NOMO-1 treated with DMSO at 0.1 percent for 48 hours (cell line): ENCODE results near the gene IPO4.

ENCODE experiments used
- DNase-seq: peaks from one replicate; lab custom pipeline; 2025; ENCODE audit not compliant: unreplicated experiment; lab: John Stamatoyannopoulos, UW

IPO4 gene

DNA sequence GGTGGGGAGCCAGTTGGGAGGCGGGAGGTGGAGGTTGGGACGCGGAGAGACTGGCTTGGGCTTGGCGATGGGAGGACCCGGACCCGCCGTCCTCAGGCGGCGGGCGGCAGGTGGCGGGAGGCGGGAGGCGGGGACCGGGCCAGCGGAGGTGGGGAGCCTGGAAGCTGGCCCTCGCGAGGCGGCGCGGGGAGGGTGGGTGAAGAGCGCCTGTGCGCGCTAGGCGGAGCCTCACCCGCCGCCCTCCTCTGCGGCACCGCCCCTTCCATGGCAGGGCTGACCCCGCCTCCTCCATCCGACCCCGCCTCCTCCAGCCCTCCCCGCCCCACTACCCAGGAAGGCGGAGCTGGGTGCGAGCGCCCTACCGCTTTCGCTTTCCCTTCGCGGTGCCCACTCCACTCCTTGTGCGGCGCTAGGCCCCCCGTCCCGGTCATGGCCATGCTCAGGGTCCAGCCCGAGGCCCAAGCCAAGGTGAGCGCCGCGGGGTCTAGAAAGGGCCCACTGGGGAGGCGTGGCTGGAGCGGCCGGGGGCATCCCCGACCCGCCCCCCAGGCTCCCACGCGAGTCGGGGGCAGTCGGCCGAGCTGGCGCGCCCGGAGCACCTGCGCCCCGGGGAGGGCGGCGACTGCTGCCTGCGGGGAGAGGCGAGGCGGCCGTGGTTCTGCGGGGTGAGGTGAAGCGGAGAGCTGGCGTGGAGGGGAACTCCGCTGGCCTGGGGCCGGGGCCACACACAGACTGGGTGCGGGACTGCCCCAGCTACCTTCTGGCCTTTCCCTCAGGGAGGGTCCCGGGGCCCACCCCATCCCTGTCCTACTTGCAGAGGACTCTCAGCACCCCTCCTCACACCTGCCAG, 52.6 kb downstream of the IPO4 start, which contains the start of gene PSME1:
Gene PSME1 (plus strand): TSS at position 361 of the 850 bp plus-strand sequence. CDS start 69 bp downstream, at position 430.
- peak; percentile 87 for DNase-seq

DNA sequence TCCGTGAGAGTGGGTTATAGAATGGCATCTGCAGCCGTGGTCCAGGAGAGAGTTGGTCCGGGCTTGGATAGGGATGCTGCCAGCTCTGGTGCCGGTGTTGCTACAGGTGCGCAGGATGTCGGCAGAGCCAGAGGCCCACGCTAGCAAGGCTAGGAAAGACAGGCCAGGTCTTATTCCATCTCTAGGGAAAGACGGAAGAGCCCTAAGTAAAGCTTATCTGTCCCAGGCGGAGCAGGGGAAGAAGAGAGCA, 53.1 kb downstream of the IPO4 start:
- DNase-seq: no peak

GRCh38 chr14:24133735-24134134, 54.9 kb downstream of the IPO4 start:
- no peak for DNase-seq

DNA sequence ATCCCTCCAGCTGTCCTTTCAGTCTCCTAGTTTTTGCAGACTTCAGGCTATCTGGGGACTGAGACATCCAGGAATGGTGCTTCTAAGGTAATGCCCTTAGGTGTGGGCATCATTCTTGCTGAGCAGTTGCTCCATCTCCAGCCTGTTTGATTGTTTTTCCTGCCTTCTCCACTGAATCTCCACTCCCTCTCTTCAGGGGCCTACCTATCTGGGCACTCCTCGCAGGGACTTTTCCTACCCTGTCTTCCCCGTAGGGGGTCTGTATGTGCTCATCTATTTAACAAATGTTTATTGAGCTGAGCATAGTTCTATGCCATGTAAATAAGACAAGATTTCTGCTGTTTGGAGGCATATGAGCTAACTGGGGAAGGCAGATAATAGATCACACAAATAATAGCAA, 55.6 kb downstream of the IPO4 start:
- no peak for DNase-seq

- no peak for DNase-seq
Measured at GRCh38 chr14:24132061-24132685, 56.4 kb downstream of the IPO4 start.

DNA sequence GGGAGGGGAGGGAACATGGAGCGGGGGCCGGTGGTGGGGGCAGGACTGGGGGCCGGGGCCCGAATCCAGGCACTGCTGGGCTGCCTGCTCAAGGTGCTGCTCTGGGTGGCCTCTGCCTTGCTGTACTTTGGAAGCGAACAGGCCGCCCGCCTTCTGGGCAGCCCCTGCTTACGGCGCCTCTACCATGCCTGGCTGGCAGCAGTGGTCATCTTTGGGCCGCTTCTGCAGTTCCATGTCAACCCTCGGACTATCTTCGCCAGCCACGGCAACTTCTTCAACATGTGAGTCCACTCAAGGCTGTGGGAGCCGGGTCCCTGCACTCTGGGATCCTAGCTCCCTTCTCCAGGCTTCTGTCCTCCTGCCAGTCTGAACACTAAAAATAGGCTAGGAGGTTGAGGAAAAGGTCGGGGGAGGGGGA, 57.1 kb downstream of the IPO4 start:
- no peak for DNase-seq

- DNase-seq: no peak
Measured at GRCh38 chr14:24130717-24131548, 57.7 kb downstream of the IPO4 start.

GRCh38 chr14:24130380-24130716, 58.3 kb downstream of the IPO4 start, which contains the start of gene FITM1:
Gene FITM1 (plus strand): TSS chr14:24130659. CDS start chr14:24131564, 905 bp downstream.
- peak; percentile 76 for DNase-seq
